SU-DHL-6 (cell line): ENCODE data around the gene KAT2B.

ENCODE experiments used
- H2AFZ ChIP-seq: fragments of 200-600 bp; sonication (generic); 2 replicates; pipeline ENCODE4 v1.6.1; 2014; ENCODE audit warnings: low read depth, mild to moderate bottlenecking, moderate library complexity, mixed read lengths, antibody characterized with exemption, low read length; ENCODE audit not compliant: severe bottlenecking
- H3F3A ChIP-seq: fragments of 200-600 bp; shearing (Covaris generic); 2 replicates; pipeline ENCODE4 v1.6.0; 2016; ENCODE audit warnings: antibody characterized with exemption, mild to moderate bottlenecking; ENCODE audit not compliant: insufficient read depth
- H3K27ac ChIP-seq: fragments of 200-600 bp; sonication (generic); 2 replicates; pipeline ENCODE4 v1.5.1; 2016; ENCODE audit warnings: low read depth, mild to moderate bottlenecking, low read length, moderate library complexity, mixed read lengths
- H3K27me3 ChIP-seq: fragments of 200-600 bp; sonication (generic), shearing (Covaris generic); 2 replicates; pipeline ENCODE4 v1.6.0; 2014; ENCODE audit warnings: mild to moderate bottlenecking, low read length
- H3K36me3 ChIP-seq: fragments of 200-600 bp; sonication (generic); 2 replicates; pipeline ENCODE4 v1.6.1; 2014; ENCODE audit warnings: mild to moderate bottlenecking, low read length, mixed read lengths
- H3K4me2 ChIP-seq: fragments of 300-600, 200-600 bp; shearing (Covaris generic), sonication (generic); 2 replicates; pipeline ENCODE4 v1.6.0; 2014; ENCODE audit warnings: low read length, low read depth, mild to moderate bottlenecking; ENCODE audit not compliant: poor library complexity, severe bottlenecking
- H3K4me3 ChIP-seq: fragments of 200-600 bp; sonication (generic); 2 replicates; pipeline ENCODE4 v1.5.1; 2014; ENCODE audit warnings: antibody characterized with exemption, low read length, mild to moderate bottlenecking, mixed read lengths; ENCODE audit not compliant: insufficient read depth, poor library complexity, severe bottlenecking
- H3K79me2 ChIP-seq: fragments of 200-600 bp; sonication (generic); 2 replicates; pipeline ENCODE4 v1.6.1; 2014; ENCODE audit warnings: mild to moderate bottlenecking, low read length, moderate library complexity; ENCODE audit not compliant: insufficient read depth
- H3K9ac ChIP-seq: fragments of 200-600 bp; sonication (generic); 2 replicates; pipeline ENCODE4 v1.7.0; 2014; ENCODE audit warnings: mild to moderate bottlenecking, low read length
- H3K9me2 ChIP-seq: fragments of 200-600 bp; sonication (generic); replicated peaks from 2 replicates; pipeline ENCODE4 v1.6.1; 2014; ENCODE audit warnings: low read length; ENCODE audit not compliant: insufficient read depth
- H3K9me3 ChIP-seq: fragments of 200-600 bp; sonication (generic); 2 replicates; pipeline ENCODE4 v1.6.1; 2014; ENCODE audit warnings: low read length, mixed read lengths; ENCODE audit not compliant: insufficient read depth
- H4K20me1 ChIP-seq: fragments of 200-600 bp; sonication (generic); 2 replicates; pipeline ENCODE4 v1.6.1; 2014; ENCODE audit warnings: low read depth, mild to moderate bottlenecking, antibody characterized with exemption, low read length, moderate library complexity, mixed read lengths
- EZH2phosphoT487 ChIP-seq: fragments of 200-600 bp; sonication (generic), shearing (Covaris generic); conservative IDR thresholded peaks from 2 replicates; pipeline ENCODE4 v1.6.1; 2018; ENCODE audit warnings: mild to moderate bottlenecking, antibody characterized with exemption, low read length, moderate library complexity, mixed read lengths
- TF ChIP-seq, protein P1 (sequence below): fragments of 200-600 bp; sonication (generic); IDR thresholded peaks from one replicate; pipeline ENCODE4 v1.5.1; 2017; ENCODE audit warnings: antibody characterized with exemption, mild to moderate bottlenecking, low read length, moderate library complexity; ENCODE audit not compliant: insufficient read depth, poor library complexity, severe bottlenecking

The KAT2B gene

DNA sequence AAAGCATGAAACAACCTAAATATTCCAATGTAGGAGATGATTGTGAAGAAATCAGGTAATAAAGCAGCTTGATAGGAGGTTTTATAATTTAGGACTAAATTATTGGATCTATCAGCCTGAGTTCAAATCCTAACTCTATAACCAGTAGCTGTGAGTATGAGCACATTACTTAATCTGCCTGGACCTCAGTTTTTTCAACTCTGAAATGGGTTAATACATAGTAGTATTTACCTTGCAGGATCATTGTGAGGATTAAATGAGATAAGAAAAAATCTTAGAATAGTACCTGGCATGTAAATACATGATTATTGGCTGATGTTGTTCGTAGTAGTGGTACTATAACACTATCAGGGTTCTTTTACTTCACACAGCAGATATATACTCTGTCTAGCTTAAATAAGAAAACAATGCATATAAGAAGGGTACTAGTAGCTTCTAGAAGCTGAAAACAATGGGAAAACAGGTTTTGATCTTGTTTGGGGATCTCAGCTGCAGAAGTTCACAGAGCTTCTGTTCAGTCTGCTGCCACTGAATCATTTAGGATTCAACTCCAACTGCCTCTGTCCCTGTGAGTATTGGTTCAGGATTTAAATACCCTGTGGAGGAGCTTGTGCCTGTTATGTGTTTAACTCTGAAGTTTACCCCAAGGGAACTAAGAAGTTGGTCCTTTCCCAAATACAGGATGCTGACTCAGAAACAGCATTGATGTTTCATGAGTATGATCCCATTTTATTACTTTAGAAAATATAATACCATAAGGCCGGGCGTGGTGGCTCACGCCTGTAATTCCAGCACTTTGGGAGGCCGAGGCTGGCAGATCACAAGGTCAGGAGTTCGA lies 34.2 kb downstream of the KAT2B start:
- H3K9ac ChIP-seq = no peak overlapping the region
- H3K36me3 ChIP-seq = no peaks in the 10 kb centered on the region; the same call in 1 of the 2 replicates
- no peaks in the 10 kb centered on the region for H3K27me3 ChIP-seq
- no peak overlapping the region for H2AFZ ChIP-seq
- H3F3A ChIP-seq = peaks cover 3% of the 10 kb centered on the region; the same call in 1 of the 2 replicates
- H3K4me3 ChIP-seq = no peak overlapping the region
- H3K9me3 ChIP-seq = no peaks in the 10 kb centered on the region
- no peaks in the 10 kb centered on the region for H3K9me2 ChIP-seq
- H3K4me2 ChIP-seq = no peak overlapping the region
- TF ChIP-seq EZH2phosphoT487 = no peak
- TF ChIP-seq, protein P1, sequence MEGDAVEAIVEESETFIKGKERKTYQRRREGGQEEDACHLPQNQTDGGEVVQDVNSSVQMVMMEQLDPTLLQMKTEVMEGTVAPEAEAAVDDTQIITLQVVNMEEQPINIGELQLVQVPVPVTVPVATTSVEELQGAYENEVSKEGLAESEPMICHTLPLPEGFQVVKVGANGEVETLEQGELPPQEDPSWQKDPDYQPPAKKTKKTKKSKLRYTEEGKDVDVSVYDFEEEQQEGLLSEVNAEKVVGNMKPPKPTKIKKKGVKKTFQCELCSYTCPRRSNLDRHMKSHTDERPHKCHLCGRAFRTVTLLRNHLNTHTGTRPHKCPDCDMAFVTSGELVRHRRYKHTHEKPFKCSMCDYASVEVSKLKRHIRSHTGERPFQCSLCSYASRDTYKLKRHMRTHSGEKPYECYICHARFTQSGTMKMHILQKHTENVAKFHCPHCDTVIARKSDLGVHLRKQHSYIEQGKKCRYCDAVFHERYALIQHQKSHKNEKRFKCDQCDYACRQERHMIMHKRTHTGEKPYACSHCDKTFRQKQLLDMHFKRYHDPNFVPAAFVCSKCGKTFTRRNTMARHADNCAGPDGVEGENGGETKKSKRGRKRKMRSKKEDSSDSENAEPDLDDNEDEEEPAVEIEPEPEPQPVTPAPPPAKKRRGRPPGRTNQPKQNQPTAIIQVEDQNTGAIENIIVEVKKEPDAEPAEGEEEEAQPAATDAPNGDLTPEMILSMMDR = no peak
- no peak overlapping the region for H3K27ac ChIP-seq
- H4K20me1 ChIP-seq = no peaks in the 10 kb centered on the region
- peaks cover 17% of the 10 kb centered on the region for H3K79me2 ChIP-seq

- Histone ChIP-seq H3F3A (peaks cover 3% of the 10 kb centered on the region; the same call in 1 of the 2 replicates), H3K9me2 (no peaks in the 10 kb centered on the region), H3K9ac (no peak overlapping the region), H3K4me3 (no peak overlapping the region), H3K27me3 (no peaks in the 10 kb centered on the region), H3K9me3 (no peaks in the 10 kb centered on the region), H3K79me2 (peaks cover 11% of the 10 kb centered on the region), H4K20me1 (no peaks in the 10 kb centered on the region), H3K27ac (no peak overlapping the region), H3K36me3 (no peaks in the 10 kb centered on the region; the same call in 1 of the 2 replicates), H2AFZ (no peak overlapping the region), H3K4me2 (no peak overlapping the region)
- TF ChIP-seq, protein P1 = no peak
- TF ChIP-seq EZH2phosphoT487 = no peak
These were observed 35.0 kb downstream of the KAT2B start for GRCh38 chr3:20075197-20075596.

GRCh38 chr3:20076296-20076997 lies 36.2 kb downstream of the KAT2B start:
- no peaks in the 10 kb centered on the region for H4K20me1 ChIP-seq
- H3K4me2 ChIP-seq = no peak overlapping the region
- no peaks in the 10 kb centered on the region for H3K9me2 ChIP-seq
- no peaks in the 10 kb centered on the region for H3K27me3 ChIP-seq
- peaks cover 5% of the 10 kb centered on the region for H3K79me2 ChIP-seq
- no peaks in the 10 kb centered on the region; the same call in 1 of the 2 replicates for H3K36me3 ChIP-seq
- TF ChIP-seq, protein P1 = no peak
- no peak for TF ChIP-seq EZH2phosphoT487
- H3K4me3 ChIP-seq = no peak overlapping the region
- H2AFZ ChIP-seq = no peak overlapping the region
- H3K9me3 ChIP-seq = no peaks in the 10 kb centered on the region
- no peak overlapping the region for H3K9ac ChIP-seq
- H3F3A ChIP-seq = peaks cover 3% of the 10 kb centered on the region; the same call in 1 of the 2 replicates
- H3K27ac ChIP-seq = no peak overlapping the region
